Mammary epithelial cell (primary cell): ENCODE data around the gene SIRPA.

Experiments
- EZH2 ChIP-seq: IDR thresholded peaks from 2 replicates; pipeline ENCODE4 v1.6.1; 2012; ENCODE audit warnings: low read length, inconsistent platforms, borderline replicate concordance
- TF ChIP-seq, protein P1 (sequence below), 2 donors: IDR thresholded peaks in 1 of 2; conservative IDR thresholded peaks in 1 of 2; 2 replicates each; pipeline ENCODE4 v1.5.1; 2011 to 2012; ENCODE audit warnings: inconsistent platforms in 2 of 2, low read length in 2 of 2, mild to moderate bottlenecking in 2 of 2, control low read depth in 1 of 2, low read depth in 1 of 2; ENCODE audit not compliant: insufficient read depth in 1 of 2; ENCODE audit errors: extremely low read depth in 1 of 2

DNA sequence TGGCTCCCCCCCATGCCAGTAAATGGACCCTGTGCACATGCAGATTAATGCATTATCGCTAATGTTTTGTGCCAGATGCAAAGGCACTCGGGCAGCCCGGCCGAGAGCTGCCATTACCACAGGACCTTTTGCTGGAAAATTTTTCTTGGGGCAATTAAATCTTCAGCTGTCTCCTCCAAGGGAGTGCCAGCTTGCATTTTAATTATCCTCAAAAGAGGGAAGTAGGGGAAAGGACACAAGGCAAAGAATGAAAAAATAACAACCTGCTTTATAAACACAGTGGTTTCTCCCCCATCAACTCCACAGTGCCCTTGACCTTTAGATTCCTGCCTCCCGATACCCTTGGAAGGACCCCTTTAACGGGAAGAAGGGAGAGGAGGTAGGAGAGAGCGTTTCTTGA lies 50.5 kb downstream of the SIRPA start:
- TF ChIP-seq, protein P1, sequence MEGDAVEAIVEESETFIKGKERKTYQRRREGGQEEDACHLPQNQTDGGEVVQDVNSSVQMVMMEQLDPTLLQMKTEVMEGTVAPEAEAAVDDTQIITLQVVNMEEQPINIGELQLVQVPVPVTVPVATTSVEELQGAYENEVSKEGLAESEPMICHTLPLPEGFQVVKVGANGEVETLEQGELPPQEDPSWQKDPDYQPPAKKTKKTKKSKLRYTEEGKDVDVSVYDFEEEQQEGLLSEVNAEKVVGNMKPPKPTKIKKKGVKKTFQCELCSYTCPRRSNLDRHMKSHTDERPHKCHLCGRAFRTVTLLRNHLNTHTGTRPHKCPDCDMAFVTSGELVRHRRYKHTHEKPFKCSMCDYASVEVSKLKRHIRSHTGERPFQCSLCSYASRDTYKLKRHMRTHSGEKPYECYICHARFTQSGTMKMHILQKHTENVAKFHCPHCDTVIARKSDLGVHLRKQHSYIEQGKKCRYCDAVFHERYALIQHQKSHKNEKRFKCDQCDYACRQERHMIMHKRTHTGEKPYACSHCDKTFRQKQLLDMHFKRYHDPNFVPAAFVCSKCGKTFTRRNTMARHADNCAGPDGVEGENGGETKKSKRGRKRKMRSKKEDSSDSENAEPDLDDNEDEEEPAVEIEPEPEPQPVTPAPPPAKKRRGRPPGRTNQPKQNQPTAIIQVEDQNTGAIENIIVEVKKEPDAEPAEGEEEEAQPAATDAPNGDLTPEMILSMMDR (conservative IDR thresholded peaks at IDR 0.05 in 1 of 2, IDR thresholded peaks at IDR 0.05 in 1 of 2; ENCODE audit: extremely low read depth in 1 of 2, insufficient read depth in 1 of 2, low read depth in 1 of 2, low read length in 2 of 2) = no peak
- TF ChIP-seq EZH2 = no peak
